ENCODE results near the gene IL19.

GRCh38 chr1:206816390-206817287 is 46.1 kb downstream of the IL19 start:
- no peak for TF ChIP-seq POLR2A (IDR thresholded peaks at IDR 0.05)
- no peak for TF ChIP-seq CTCF (IDR thresholded peaks at IDR 0.05 in 4 of 5, conservative IDR thresholded peaks at IDR 0.05 in 1 of 5)
